Stomach smooth muscle (tissue), 2 donors: Measurements from ENCODE around the gene MTMR6.

Experiments
- H3K27ac ChIP-seq: one replicate; pipeline ENCODE4 v1.7.0; 2013; ENCODE audit warnings: mild to moderate bottlenecking, low read length, inconsistent platforms
- H3K27me3 ChIP-seq, 2 donors: one replicate each; pipeline ENCODE4 v1.7.0; 2013; ENCODE audit warnings: low read length in 2 of 2; ENCODE audit not compliant: insufficient read depth in 2 of 2, control insufficient read depth in 1 of 2
- H3K36me3 ChIP-seq, 2 donors: one replicate each; pipeline ENCODE4 v1.7.0; 2013; ENCODE audit warnings: low read length in 2 of 2; ENCODE audit not compliant: control insufficient read depth in 2 of 2, insufficient read depth in 2 of 2
- H3K4me1 ChIP-seq: one replicate; pipeline ENCODE4 v1.7.0; 2013; ENCODE audit warnings: low read length; ENCODE audit not compliant: control insufficient read depth, insufficient read depth
- H3K4me3 ChIP-seq, 2 donors: one replicate each; pipeline ENCODE4 v1.7.0; 2013; ENCODE audit warnings: low read length in 2 of 2
- H3K9ac ChIP-seq, 2 donors: one replicate each; pipeline ENCODE4 v1.7.0; 2013; ENCODE audit warnings: low read length in 2 of 2, mild to moderate bottlenecking in 1 of 2
- H3K9me3 ChIP-seq, 2 donors: one replicate each; pipeline ENCODE4 v1.7.0; 2013; ENCODE audit warnings: low read length in 2 of 2; ENCODE audit not compliant: control insufficient read depth in 2 of 2
- donor health status: healthy.
- donor health status: Pancreatic carcinoma.

The MTMR6 gene

GRCh38 chr13:25280396-25280795 is 6.9 kb downstream of the MTMR6 start:
- H3K27me3 ChIP-seq, result no peaks in the 10 kb centered on the region
- H3K9me3 ChIP-seq, result no peaks in the 10 kb centered on the region
- H3K27ac ChIP-seq, result no peak overlapping the region
- H3K9ac ChIP-seq, result no peak overlapping the region
- H3K4me3 ChIP-seq, result no peak overlapping the region
- H3K4me1 ChIP-seq, result no peaks in the 10 kb centered on the region
- no peaks in the 10 kb centered on the region for H3K36me3 ChIP-seq

DNA sequence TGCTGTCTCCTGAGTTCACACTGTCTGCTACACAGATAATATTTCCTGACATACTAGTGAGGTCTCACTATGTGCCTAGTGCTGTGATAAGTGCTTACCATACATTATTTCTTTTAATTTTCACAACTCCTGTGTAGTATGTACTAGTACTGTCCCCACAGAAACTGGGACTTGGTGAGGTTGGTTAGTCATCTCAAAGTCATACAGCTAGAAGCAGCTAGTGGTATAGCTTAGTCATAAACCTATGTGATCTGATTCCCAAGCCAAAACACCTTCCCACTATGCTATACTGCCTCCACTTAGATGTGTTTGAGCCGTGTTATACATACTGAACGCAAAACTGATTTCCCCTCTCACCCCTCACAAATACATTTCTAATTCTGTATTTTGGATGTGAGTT is 10.5 kb downstream of the MTMR6 start:
- Histone ChIP-seq H3K36me3 (peaks cover 0 to 9% of the 10 kb centered on the region in 2 donors), H3K27ac (no peak overlapping the region), H3K9me3 (no peaks in the 10 kb centered on the region), H3K9ac (no peak overlapping the region), H3K27me3 (no peaks in the 10 kb centered on the region), H3K4me1 (no peaks in the 10 kb centered on the region), H3K4me3 (no peak overlapping the region)

DNA sequence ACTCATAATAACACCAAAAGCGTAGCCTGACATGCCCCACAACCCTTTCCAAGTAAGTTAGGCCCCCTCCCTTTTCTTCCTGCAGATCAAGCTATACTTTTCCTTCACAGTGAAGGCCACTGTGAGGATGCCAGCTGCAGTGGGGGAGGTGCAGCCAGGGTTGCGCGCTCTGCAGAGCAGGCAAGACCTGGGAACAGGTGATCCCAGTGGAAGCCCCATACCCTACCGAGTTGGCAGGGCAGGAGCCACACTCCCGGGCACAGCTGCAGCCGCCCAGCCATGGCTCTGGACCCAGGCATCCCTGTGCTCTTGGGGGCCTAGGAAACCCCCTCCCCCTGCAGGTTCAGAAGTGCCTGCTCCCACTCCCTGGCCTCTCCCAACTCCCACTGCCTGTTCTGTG is 18.7 kb downstream of the MTMR6 start:
- H3K9me3 ChIP-seq, result no peaks in the 10 kb centered on the region
- no peak overlapping the region for H3K9ac ChIP-seq
- H3K4me3 ChIP-seq, result no peak overlapping the region
- no peak overlapping the region for H3K27ac ChIP-seq
- H3K4me1 ChIP-seq, result no peaks in the 10 kb centered on the region
- peaks cover 9 to 28% of the 10 kb centered on the region in 2 donors for H3K36me3 ChIP-seq
- no peaks in the 10 kb centered on the region for H3K27me3 ChIP-seq

- Histone ChIP-seq H3K9ac (no peak overlapping the region), H3K36me3 (peaks cover 9 to 24% of the 10 kb centered on the region in 2 donors), H3K4me3 (no peak overlapping the region), H3K27me3 (no peaks in the 10 kb centered on the region), H3K9me3 (no peaks in the 10 kb centered on the region), H3K27ac (no peak overlapping the region), H3K4me1 (no peaks in the 10 kb centered on the region)
Observed at GRCh38 chr13:25267715-25268114, 19.6 kb downstream of the MTMR6 start.

DNA sequence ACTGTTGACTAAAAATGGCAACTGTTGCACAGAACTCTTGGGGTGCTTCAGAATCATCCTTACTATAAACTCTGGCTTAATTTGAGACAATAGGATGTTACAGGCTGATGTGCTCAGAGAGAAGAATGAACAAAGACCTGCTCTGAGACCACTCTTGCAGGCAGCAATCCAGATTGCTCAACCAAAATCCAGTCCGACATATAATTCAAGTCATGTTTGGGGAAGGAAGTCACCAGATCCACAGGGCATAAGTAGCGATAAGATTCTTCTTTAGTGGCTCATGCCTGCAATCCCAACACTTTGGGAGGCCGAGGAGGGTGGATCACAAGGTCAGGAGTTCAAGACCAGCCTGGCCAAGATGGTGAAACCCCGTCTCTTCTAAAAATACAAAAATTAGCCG is 20.6 kb downstream of the MTMR6 start:
- Histone ChIP-seq H3K27me3 (no peaks in the 10 kb centered on the region), H3K9ac (no peak overlapping the region), H3K9me3 (no peaks in the 10 kb centered on the region), H3K36me3 (peaks cover 12 to 26% of the 10 kb centered on the region in 2 donors), H3K27ac (no peak overlapping the region), H3K4me1 (no peaks in the 10 kb centered on the region), H3K4me3 (no peak overlapping the region)

- H3K9ac ChIP-seq, result no peak overlapping the region
- no peak overlapping the region for H3K4me3 ChIP-seq
- peaks cover 15 to 31% of the 10 kb centered on the region in 2 donors for H3K36me3 ChIP-seq
- H3K4me1 ChIP-seq, result no peaks in the 10 kb centered on the region
- no peak overlapping the region for H3K27ac ChIP-seq
- no peaks in the 10 kb centered on the region for H3K9me3 ChIP-seq
- H3K27me3 ChIP-seq, result no peaks in the 10 kb centered on the region
Observed at GRCh38 chr13:25262261-25262660, 25.0 kb downstream of the MTMR6 start.

GRCh38 chr13:25253702-25254101 is 33.6 kb downstream of the MTMR6 start:
- Histone ChIP-seq H3K9me3 (no peaks in the 10 kb centered on the region), H3K27me3 (no peaks in the 10 kb centered on the region), H3K4me3 (no peak overlapping the region), H3K4me1 (no peaks in the 10 kb centered on the region), H3K9ac (no peak overlapping the region), H3K36me3 (peaks cover 19 to 24% of the 10 kb centered on the region in 2 donors), H3K27ac (no peak overlapping the region)

- Histone ChIP-seq H3K4me1 (no peaks in the 10 kb centered on the region), H3K36me3 (peaks cover 19 to 24% of the 10 kb centered on the region in 2 donors), H3K27ac (no peak overlapping the region), H3K9me3 (no peaks in the 10 kb centered on the region), H3K4me3 (no peak overlapping the region), H3K27me3 (no peaks in the 10 kb centered on the region), H3K9ac (no peak overlapping the region)
Observed at GRCh38 chr13:25252752-25253151, 34.5 kb downstream of the MTMR6 start.

GRCh38 chr13:25252225-25252624 is 35.1 kb downstream of the MTMR6 start:
- Histone ChIP-seq H3K4me3 (no peak overlapping the region), H3K9ac (no peak overlapping the region), H3K36me3 (peaks cover 14 to 24% of the 10 kb centered on the region in 2 donors)

DNA sequence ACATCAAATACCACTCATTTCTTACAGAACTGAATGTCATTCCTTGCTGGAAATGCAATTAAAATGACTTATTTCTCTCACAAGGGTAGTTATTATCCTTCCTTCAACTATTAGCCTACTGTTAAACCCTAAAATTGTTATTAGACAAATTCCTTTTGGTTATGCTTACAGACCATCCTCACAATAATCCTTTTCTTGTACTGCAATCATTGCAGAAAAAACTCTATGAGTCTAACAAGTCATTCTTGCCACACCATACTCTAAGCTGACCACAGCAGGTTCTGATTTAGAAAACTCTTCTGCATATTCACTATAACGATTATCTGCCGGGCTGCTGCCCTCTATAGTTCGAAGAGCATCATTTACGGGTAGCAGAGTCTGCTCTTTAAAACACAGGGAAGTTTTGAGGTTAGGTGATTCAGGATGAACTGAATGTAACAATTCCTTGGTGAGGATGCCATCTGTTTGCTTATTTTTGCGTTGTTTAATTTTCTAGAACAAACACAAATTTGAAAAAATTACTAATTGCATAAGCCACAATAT is 38.2 kb downstream of the MTMR6 start:
- H3K27ac ChIP-seq, result no peak overlapping the region
- H3K36me3 ChIP-seq, result peaks cover 9 to 10% of the 10 kb centered on the region in 2 donors
- no peak overlapping the region for H3K9ac ChIP-seq
- no peaks in the 10 kb centered on the region for H3K9me3 ChIP-seq
- no peaks in the 10 kb centered on the region for H3K4me1 ChIP-seq
- no peak overlapping the region for H3K4me3 ChIP-seq
- H3K27me3 ChIP-seq, result no peaks in the 10 kb centered on the region

More at GRCh38 chr13:25252225-25252624, 35.1 kb downstream of the MTMR6 start:
- Histone ChIP-seq H3K4me1 (no peaks in the 10 kb centered on the region), H3K27ac (no peak overlapping the region), H3K9me3 (no peaks in the 10 kb centered on the region), H3K27me3 (no peaks in the 10 kb centered on the region)

DNA sequence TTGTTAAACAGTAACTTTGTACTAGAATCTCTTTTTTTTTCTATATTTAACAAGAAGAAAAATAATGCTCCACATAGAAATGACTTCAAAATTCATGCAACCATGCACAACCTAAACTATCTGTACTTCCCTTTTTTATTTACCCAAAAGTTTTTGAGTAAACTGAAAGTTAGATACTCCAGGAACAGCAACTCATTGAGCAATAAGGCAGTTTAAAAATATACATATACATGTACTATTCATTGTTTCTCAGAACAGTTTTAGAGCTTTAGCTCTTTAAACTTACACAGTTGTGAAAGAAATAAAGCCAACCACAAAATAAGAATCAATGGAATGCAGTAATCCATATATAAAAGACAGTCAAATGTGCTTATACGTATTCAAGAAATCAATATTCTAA is 39.2 kb downstream of the MTMR6 start:
- Histone ChIP-seq H3K4me3 (no peak overlapping the region), H3K4me1 (no peaks in the 10 kb centered on the region), H3K36me3 (peaks cover 3 to 10% of the 10 kb centered on the region in 2 donors), H3K27ac (no peak overlapping the region), H3K9ac (no peak overlapping the region), H3K27me3 (no peaks in the 10 kb centered on the region), H3K9me3 (no peaks in the 10 kb centered on the region)
